ENCODE results near the gene TRAF6.

TRAF6 gene

DNA sequence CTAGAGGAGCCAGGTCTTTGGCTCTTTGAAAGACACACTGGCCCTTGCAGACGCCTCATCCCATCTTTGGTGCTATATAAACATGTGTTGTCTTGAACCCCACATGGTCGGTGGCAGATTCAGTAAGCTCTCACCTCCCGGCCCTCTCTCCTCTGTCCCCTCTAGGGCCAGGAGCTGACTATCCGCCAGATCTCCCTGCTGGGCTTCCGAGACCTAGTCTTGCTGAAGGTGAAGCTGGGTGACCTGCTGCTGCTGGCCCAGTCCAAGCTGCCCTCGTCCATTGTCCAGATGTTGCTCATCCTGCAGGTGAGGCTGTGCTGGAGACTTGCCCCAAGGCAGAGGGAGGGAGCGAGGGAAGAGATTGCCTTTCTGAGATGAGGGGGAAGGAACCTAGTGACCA, 63.9 kb downstream of the TRAF6 start:
- Histone ChIP-seq H3K4me3 (replicated peaks; ENCODE audit: insufficient read depth, low read length) (no peak overlapping the region), H3K27ac (replicated peaks) (no peak overlapping the region), H3K27me3 (ENCODE audit: insufficient read depth, poor library complexity, severe bottlenecking) (no peaks in the 10 kb centered on the region)
- TF ChIP-seq, protein P1, sequence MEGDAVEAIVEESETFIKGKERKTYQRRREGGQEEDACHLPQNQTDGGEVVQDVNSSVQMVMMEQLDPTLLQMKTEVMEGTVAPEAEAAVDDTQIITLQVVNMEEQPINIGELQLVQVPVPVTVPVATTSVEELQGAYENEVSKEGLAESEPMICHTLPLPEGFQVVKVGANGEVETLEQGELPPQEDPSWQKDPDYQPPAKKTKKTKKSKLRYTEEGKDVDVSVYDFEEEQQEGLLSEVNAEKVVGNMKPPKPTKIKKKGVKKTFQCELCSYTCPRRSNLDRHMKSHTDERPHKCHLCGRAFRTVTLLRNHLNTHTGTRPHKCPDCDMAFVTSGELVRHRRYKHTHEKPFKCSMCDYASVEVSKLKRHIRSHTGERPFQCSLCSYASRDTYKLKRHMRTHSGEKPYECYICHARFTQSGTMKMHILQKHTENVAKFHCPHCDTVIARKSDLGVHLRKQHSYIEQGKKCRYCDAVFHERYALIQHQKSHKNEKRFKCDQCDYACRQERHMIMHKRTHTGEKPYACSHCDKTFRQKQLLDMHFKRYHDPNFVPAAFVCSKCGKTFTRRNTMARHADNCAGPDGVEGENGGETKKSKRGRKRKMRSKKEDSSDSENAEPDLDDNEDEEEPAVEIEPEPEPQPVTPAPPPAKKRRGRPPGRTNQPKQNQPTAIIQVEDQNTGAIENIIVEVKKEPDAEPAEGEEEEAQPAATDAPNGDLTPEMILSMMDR (IDR thresholded peaks at IDR 0.05; ENCODE audit: insufficient read depth, low read length): no peak
- TF ChIP-seq POLR2AphosphoS5 (IDR thresholded peaks at IDR 0.05; ENCODE audit: low read depth): no peak
- TF ChIP-seq GABPA (IDR thresholded peaks at IDR 0.05; ENCODE audit: low read depth): no peak
- TF ChIP-seq SPI1 (IDR thresholded peaks at IDR 0.05; ENCODE audit: borderline replicate concordance, low read depth): no peak
- TF ChIP-seq REST (IDR thresholded peaks at IDR 0.05; ENCODE audit: insufficient replicate concordance, low read depth): no peak
- DNase-seq (ENCODE audit: low read depth in 1 of 2, low spot score in 1 of 2): no peak

DNA sequence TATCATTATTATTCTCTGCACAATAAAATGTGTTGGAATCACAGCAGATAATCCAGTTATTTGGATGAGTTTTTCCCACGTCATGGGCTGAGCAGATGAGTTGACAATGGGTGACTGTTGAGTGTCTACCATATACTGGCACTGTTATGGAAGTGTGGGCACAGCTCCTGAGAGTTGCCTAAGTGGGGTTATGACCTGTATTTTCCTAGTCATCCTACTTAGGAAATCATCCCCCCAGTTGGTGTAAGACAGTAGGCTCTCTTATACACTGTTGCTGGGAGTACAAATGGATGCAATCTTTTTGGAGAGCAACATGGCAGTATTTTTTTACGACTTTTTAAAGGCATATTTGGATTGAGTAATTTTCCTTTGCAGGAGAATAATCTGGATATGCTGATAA, 66.4 kb downstream of the TRAF6 start:
- TF ChIP-seq SPI1 (IDR thresholded peaks at IDR 0.05; ENCODE audit: borderline replicate concordance, low read depth): no peak
- TF ChIP-seq, protein P1 (IDR thresholded peaks at IDR 0.05; ENCODE audit: insufficient read depth, low read length): no peak
- no peak for TF ChIP-seq GABPA (IDR thresholded peaks at IDR 0.05; ENCODE audit: low read depth)
- TF ChIP-seq REST (IDR thresholded peaks at IDR 0.05; ENCODE audit: insufficient replicate concordance, low read depth): no peak
- TF ChIP-seq POLR2AphosphoS5 (IDR thresholded peaks at IDR 0.05; ENCODE audit: low read depth): no peak
- H3K27ac ChIP-seq (replicated peaks): no peak overlapping the region
- no peaks in the 10 kb centered on the region for H3K27me3 ChIP-seq (ENCODE audit: insufficient read depth, poor library complexity, severe bottlenecking)
- H3K4me3 ChIP-seq (replicated peaks; ENCODE audit: insufficient read depth, low read length): no peak overlapping the region
- DNase-seq (ENCODE audit: low read depth in 1 of 2, low spot score in 1 of 2): no peak

DNA sequence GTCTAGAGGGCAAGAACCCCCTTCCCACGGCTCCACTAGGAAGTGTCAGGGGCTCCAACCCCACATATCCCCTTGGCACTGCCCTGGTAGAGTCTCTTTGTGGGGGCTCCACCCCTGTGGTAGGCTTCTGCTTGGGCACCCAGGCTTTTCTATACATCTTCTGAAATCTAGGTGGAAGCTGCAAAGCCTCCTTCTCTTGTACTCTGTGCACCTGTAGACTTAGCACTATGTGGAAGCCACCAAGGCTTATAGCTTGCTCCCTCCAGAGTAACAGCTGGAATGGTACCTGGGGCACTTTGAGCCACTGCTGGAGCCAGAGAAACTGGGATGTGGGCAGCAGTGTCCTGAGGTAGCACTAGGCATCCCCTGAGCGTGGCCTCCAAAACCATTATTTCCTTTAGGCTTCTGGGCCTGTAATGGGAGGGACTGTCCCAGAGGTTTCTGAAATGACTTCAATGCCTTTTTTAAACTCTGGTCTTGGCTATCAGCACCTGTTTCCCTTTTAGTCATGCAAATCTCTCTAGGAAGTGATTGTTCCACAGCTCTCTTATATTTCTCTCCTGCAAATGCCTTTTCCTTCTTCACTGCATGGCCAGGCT, 68.4 kb downstream of the TRAF6 start:
- H3K27ac ChIP-seq (replicated peaks): no peak overlapping the region
- no peak for TF ChIP-seq REST (IDR thresholded peaks at IDR 0.05; ENCODE audit: insufficient replicate concordance, low read depth)
- TF ChIP-seq GABPA (IDR thresholded peaks at IDR 0.05; ENCODE audit: low read depth): no peak
- TF ChIP-seq SPI1 (IDR thresholded peaks at IDR 0.05; ENCODE audit: borderline replicate concordance, low read depth): no peak
- TF ChIP-seq, protein P1 (IDR thresholded peaks at IDR 0.05; ENCODE audit: insufficient read depth, low read length): no peak
- no peak for DNase-seq (ENCODE audit: low read depth in 1 of 2, low spot score in 1 of 2)
- H3K27me3 ChIP-seq (ENCODE audit: insufficient read depth, poor library complexity, severe bottlenecking): no peaks in the 10 kb centered on the region
- H3K4me3 ChIP-seq (replicated peaks; ENCODE audit: insufficient read depth, low read length): no peak overlapping the region
